ENCODE results near the gene NUDT16L1. TPM values are rescaled to one million over a fixed set of nuclear protein-coding genes. Genes with fewer than 3 reads are reported as not detected.

The NUDT16L1 gene
- total RNA-seq, 1 experiment from 2014 or later = 49.9 TPM

DNA sequence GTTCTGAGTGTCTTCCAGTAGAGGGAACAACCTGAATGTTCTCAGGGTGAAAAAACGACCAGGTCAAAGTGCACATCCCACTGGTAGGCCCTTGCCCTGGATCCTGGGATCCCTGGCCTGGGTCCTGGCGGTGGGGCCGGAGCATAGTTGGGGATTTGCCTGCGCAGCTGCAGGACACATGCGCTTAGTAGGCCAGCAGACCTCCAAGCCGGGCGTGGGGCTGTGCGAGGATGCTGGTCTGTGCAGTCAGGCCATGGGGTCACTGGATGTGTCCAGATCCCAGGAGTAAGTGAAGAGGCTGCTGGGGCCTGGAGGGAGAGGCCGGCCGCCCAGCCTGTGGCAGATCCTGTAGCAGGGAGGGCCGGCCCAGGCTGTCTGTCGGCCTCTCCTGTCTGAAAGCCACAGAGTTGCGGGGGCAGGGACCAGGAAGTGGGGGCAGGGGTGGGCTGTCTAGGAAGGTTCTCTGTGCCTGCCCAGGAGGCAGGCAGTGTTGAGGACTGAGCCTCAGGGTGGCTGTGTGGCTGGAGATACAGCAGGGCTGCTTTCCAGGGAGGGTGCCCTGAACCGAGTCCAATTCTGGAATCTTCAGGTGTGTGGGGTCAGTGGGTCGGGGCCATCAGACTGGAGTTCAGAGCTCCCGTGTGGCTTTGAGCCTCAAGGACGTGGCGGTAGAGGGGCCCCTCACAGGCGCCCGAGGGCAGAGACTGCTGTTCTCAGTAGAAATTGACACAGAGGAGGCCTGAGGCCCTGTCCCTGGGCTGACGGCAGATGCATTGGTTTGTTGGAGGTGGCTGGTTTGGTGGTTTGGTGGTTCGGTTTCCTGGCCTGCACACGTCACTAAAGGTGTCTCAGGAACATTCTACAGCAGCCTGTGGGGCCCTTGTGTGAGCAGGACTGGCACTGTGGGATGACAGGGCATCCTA lies 17.2 kb upstream of the NUDT16L1 start:
- Histone ChIP-seq H3K4me3 (ENCODE audit: low read length) (no peak overlapping the region), H3K36me3 (ENCODE audit: low read depth, low read length) (no peaks in the 10 kb centered on the region; the same call in 1 of the 2 replicates), H3K9me2 (replicated peaks; ENCODE audit: low read length) (no peaks in the 10 kb centered on the region), H3K27ac (ENCODE audit: low read length) (no peak overlapping the region), H3K9me3 (ENCODE audit: low read length) (no peaks in the 10 kb centered on the region), H3F3A (ENCODE audit: low read length, unreplicated experiment) (no peaks in the 10 kb centered on the region), H3K27me3 (ENCODE audit: low read length) (no peaks in the 10 kb centered on the region), H2AFZ (ENCODE audit: low read length) (no peak overlapping the region), H3K4me2 (ENCODE audit: low read length) (no peak overlapping the region), H3K4me1 (ENCODE audit: insufficient read depth, low read length) (peaks cover 20% of the 10 kb centered on the region), H4K20me1 (ENCODE audit: low read length) (no peaks in the 10 kb centered on the region), H3K9ac (ENCODE audit: low read length) (no peak overlapping the region), H3K79me2 (ENCODE audit: low read length) (no peaks in the 10 kb centered on the region)
- ChIA-PET CTCF (no interaction called here), POLR2A (ENCODE audit: unreplicated experiment) (no interaction called here)
- intact Hi-C loops (cut with micrococcal nuclease) = no loop called here
- TF ChIP-seq EZH2 (IDR thresholded peaks at IDR 0.05; ENCODE audit: low read length, unreplicated experiment) (no peak), EZH2phosphoT487 (IDR thresholded peaks at IDR 0.05; ENCODE audit: borderline replicate concordance, low read length) (no peak)
- TF ChIP-seq, protein P1, sequence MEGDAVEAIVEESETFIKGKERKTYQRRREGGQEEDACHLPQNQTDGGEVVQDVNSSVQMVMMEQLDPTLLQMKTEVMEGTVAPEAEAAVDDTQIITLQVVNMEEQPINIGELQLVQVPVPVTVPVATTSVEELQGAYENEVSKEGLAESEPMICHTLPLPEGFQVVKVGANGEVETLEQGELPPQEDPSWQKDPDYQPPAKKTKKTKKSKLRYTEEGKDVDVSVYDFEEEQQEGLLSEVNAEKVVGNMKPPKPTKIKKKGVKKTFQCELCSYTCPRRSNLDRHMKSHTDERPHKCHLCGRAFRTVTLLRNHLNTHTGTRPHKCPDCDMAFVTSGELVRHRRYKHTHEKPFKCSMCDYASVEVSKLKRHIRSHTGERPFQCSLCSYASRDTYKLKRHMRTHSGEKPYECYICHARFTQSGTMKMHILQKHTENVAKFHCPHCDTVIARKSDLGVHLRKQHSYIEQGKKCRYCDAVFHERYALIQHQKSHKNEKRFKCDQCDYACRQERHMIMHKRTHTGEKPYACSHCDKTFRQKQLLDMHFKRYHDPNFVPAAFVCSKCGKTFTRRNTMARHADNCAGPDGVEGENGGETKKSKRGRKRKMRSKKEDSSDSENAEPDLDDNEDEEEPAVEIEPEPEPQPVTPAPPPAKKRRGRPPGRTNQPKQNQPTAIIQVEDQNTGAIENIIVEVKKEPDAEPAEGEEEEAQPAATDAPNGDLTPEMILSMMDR (conservative IDR thresholded peaks at IDR 0.05; ENCODE audit: low read depth, low read length) = no peak
- BruUV-seq (replicated peaks) = no TSS peak
- DNase-seq (no peak), ATAC-seq (no peak)

DNA sequence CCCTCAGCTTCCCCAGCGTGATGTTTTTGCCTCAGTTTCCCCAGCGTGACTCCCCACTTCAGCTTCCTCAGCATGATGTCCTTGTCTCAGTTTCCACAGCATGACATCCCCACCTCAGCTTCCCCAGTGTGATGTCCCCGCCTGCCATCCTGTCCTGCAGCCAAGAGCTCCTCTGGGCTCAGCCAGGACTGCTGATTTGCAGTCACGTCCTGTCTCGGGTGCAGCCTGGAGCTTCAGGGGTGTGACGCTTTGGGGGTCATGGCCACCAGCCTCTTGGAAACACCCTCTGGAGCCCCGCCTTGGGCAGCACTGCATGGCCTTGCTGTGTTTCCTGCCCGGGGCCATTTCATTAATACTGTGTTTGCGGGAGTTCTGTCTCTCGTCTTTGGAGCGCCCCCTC lies 16.5 kb upstream of the NUDT16L1 start:
- H4K20me1 ChIP-seq (ENCODE audit: low read length) = no peaks in the 10 kb centered on the region
- H3K4me2 ChIP-seq (ENCODE audit: low read length) = no peak overlapping the region

More for the DNA sequence above, 16.5 kb upstream of the NUDT16L1 start:
- H3K79me2 ChIP-seq (ENCODE audit: low read length) = no peaks in the 10 kb centered on the region
- TF ChIP-seq EZH2 (IDR thresholded peaks at IDR 0.05; ENCODE audit: low read length, unreplicated experiment) = no peak
- TF ChIP-seq EZH2phosphoT487 (IDR thresholded peaks at IDR 0.05; ENCODE audit: borderline replicate concordance, low read length) = no peak
- TF ChIP-seq, protein P1 (conservative IDR thresholded peaks at IDR 0.05; ENCODE audit: low read depth, low read length) = no peak
- no peaks in the 10 kb centered on the region for H3K9me2 ChIP-seq (replicated peaks; ENCODE audit: low read length)
- BruUV-seq (replicated peaks) = no TSS peak
- H3K27me3 ChIP-seq (ENCODE audit: low read length) = no peaks in the 10 kb centered on the region
- H2AFZ ChIP-seq (ENCODE audit: low read length) = no peak overlapping the region
- H3F3A ChIP-seq (ENCODE audit: low read length, unreplicated experiment) = no peaks in the 10 kb centered on the region
- H3K9me3 ChIP-seq (ENCODE audit: low read length) = no peaks in the 10 kb centered on the region
- no peak for ATAC-seq
- H3K27ac ChIP-seq (ENCODE audit: low read length) = no peak overlapping the region
- intact Hi-C loops (cut with micrococcal nuclease) = no loop called here
- POLR2A ChIA-PET (ENCODE audit: unreplicated experiment) = no interaction called here
- peaks cover 20% of the 10 kb centered on the region for H3K4me1 ChIP-seq (ENCODE audit: insufficient read depth, low read length)
- no peak for DNase-seq
- H3K36me3 ChIP-seq (ENCODE audit: low read depth, low read length) = no peaks in the 10 kb centered on the region; the same call in 1 of the 2 replicates
- CTCF ChIA-PET = no interaction called here
- H3K4me3 ChIP-seq (ENCODE audit: low read length) = no peak overlapping the region
- H3K9ac ChIP-seq (ENCODE audit: low read length) = no peak overlapping the region

All from PC-3 (cell line).